ENCODE results near the gene XKR8.

- no peak for TF ChIP-seq EZH2phosphoT487 (IDR thresholded peaks at IDR 0.05; ENCODE audit: borderline replicate concordance, low read depth, low read length)
- TF ChIP-seq, protein P1, sequence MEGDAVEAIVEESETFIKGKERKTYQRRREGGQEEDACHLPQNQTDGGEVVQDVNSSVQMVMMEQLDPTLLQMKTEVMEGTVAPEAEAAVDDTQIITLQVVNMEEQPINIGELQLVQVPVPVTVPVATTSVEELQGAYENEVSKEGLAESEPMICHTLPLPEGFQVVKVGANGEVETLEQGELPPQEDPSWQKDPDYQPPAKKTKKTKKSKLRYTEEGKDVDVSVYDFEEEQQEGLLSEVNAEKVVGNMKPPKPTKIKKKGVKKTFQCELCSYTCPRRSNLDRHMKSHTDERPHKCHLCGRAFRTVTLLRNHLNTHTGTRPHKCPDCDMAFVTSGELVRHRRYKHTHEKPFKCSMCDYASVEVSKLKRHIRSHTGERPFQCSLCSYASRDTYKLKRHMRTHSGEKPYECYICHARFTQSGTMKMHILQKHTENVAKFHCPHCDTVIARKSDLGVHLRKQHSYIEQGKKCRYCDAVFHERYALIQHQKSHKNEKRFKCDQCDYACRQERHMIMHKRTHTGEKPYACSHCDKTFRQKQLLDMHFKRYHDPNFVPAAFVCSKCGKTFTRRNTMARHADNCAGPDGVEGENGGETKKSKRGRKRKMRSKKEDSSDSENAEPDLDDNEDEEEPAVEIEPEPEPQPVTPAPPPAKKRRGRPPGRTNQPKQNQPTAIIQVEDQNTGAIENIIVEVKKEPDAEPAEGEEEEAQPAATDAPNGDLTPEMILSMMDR (conservative IDR thresholded peaks at IDR 0.05; ENCODE audit: low read length) = peak; percentile 82
These were observed 19.5 kb downstream of the XKR8 start for GRCh38 chr1:27979151-27979858.
